K562 (cell line): ENCODE results near the gene DHX29. TPM values are rescaled to one million over a fixed set of nuclear protein-coding genes. Genes with fewer than 3 reads are reported as not detected.

Experiments used
- ATAC-seq: fragments of 200-7000 bp; cut with Tn5 transposase; 3 replicates; pipeline ENCODE4 v1.9.1; 2020; ENCODE audit warnings: moderate library complexity
- BruUV-seq: library from RNA; stranded (reverse); fragments of 400-500 nt; replicated peaks from 2 replicates; lab custom pipeline; 2021; lab: Mats Ljungman, UMichigan
- CTCF ChIA-PET: fragments of 300-600 bp; formaldehyde crosslinking; extraction: SDS; loops from one replicate; lab custom pipeline; 2021; ENCODE audit warnings: low intra/inter-chr PET ratio; lab: Yijun Ruan, JAX
- POLR2A ChIA-PET: fragments of 300-600, 350-650 bp; sonication (Branson Sonifier 250); formaldehyde crosslinking; extraction: SDS; loops from one replicate; lab custom pipeline; 2021; ENCODE audit warnings: antibody characterized with exemption, inconsistent platforms; lab: Yijun Ruan, JAX
- DNase-seq, 4 experiments: peaks; one replicate each; pipeline versions ENCODE4 v3.0.0 to v3.0.0-alpha.2; 2011 to 2018; ENCODE audit warnings: low spot score in 3 of 4, mixed read lengths in 3 of 4; ENCODE audit errors: extremely low read depth in 1 of 4
- FAIRE-seq: peaks from 2 replicates; lab custom pipeline; 2011; peaks lifted over from hg19 to GRCh38; lab: Jason Lieb, UNC
- H2AFZ ChIP-seq: 2 replicates; pipeline ENCODE4 v1.6.0; 2011; ENCODE audit warnings: low read depth, low read length, control low read depth, inconsistent platforms
- H3K27ac ChIP-seq: fragments of 200-600 bp; 3 replicates; pipeline ENCODE4 v1.8.0; 2011; ENCODE audit warnings: low read depth, mild to moderate bottlenecking, control low read depth, inconsistent platforms, low read length, moderate library complexity, mixed read lengths; ENCODE audit errors: extremely low read depth
- H3K27me3 ChIP-seq, 2 experiments: fragments of 300-600 bp in 1 of 2; 2 replicates in 1 of 2; 3 replicates in 1 of 2; pipeline versions ENCODE4 v1.6.0 to v1.8.0; 2011; ENCODE audit warnings: inconsistent platforms in 2 of 2, low read length in 2 of 2, mild to moderate bottlenecking in 1 of 2, mixed read lengths in 1 of 2, moderate library complexity in 1 of 2; ENCODE audit not compliant: control insufficient read depth in 2 of 2, insufficient read depth in 2 of 2
- H3K36me3 ChIP-seq: fragments of 300-600 bp; 3 replicates; pipeline ENCODE4 v1.8.0; 2011; ENCODE audit warnings: mild to moderate bottlenecking, low read length, inconsistent platforms; ENCODE audit not compliant: control insufficient read depth, insufficient read depth
- H3K4me1 ChIP-seq, 2 experiments: fragments of 200-600 bp in 1 of 2; replicated peaks in 1 of 2; 2 replicates in 1 of 2; 3 replicates in 1 of 2; pipeline versions ENCODE4 v1.5.1 to v1.8.0; 2011; ENCODE audit warnings: inconsistent platforms in 2 of 2, low read length in 2 of 2, mild to moderate bottlenecking in 1 of 2, mixed read lengths in 1 of 2, moderate library complexity in 1 of 2; ENCODE audit not compliant: control insufficient read depth in 2 of 2, insufficient read depth in 2 of 2
- H3K4me2 ChIP-seq: 2 replicates; pipeline ENCODE4 v1.6.1; 2011; ENCODE audit warnings: low read length, control low read depth, inconsistent platforms, mixed read lengths; ENCODE audit not compliant: insufficient read depth
- H3K4me3 ChIP-seq: fragments of 200-600 bp; sonication (generic), shearing (Covaris generic); 2 replicates; pipeline ENCODE4 v1.5.1; 2016; ENCODE audit warnings: control low read depth, inconsistent platforms
- H3K79me2 ChIP-seq: fragments of 200-600 bp; 3 replicates; pipeline ENCODE4 v1.8.0; 2011; ENCODE audit warnings: low read length, inconsistent platforms; ENCODE audit not compliant: control insufficient read depth, insufficient read depth
- H3K9ac ChIP-seq, 2 experiments: 2 replicates each; pipeline versions ENCODE4 v1.6.0 to v1.6.1; 2011; ENCODE audit warnings: low read depth in 2 of 2, low read length in 2 of 2, control low read depth in 1 of 2, inconsistent platforms in 1 of 2, mild to moderate bottlenecking in 1 of 2, mixed read lengths in 1 of 2; ENCODE audit not compliant: insufficient read depth in 1 of 2
- H3K9me1 ChIP-seq: one replicate; pipeline ENCODE4 v1.6.0; 2011; ENCODE audit warnings: inconsistent platforms, mild to moderate bottlenecking, low read length, moderate library complexity; ENCODE audit not compliant: control insufficient read depth, insufficient read depth
- H3K9me3 ChIP-seq: replicated peaks from 2 replicates; pipeline ENCODE4 v1.5.1; 2011; ENCODE audit warnings: low read depth, low read length, inconsistent platforms; ENCODE audit not compliant: control insufficient read depth, insufficient read depth
- H4K20me1 ChIP-seq: replicated peaks from 2 replicates; pipeline ENCODE4 v1.6.1; 2011; ENCODE audit warnings: low read length, inconsistent platforms, mixed read lengths; ENCODE audit not compliant: control insufficient read depth, insufficient read depth
- ATF6 ChIP-seq: sonication (generic); formaldehyde crosslinking; IDR thresholded peaks from 2 replicates; pipeline ENCODE4 v1.4.0; 2020; ENCODE audit warnings: mild to moderate bottlenecking, missing genetic modification reagents
- CSDE1 ChIP-seq, 2 experiments: fragments of 450-650 bp; IDR thresholded peaks; 2 replicates each; pipeline ENCODE4 v1.6.1; 2016; ENCODE audit warnings: mild to moderate bottlenecking in 1 of 2
- FOS ChIP-seq: IDR thresholded peaks from 3 replicates; pipeline ENCODE4 v1.6.1; 2011; ENCODE audit not compliant: insufficient read length; ENCODE audit errors: extremely low read depth
- FOXA1 ChIP-seq: fragments of 450-650 bp; IDR thresholded peaks from 2 replicates; pipeline ENCODE4 v1.6.1; 2016; ENCODE audit warnings: mild to moderate bottlenecking, borderline replicate concordance
- NFXL1 ChIP-seq: fragments of 450-650 bp; formaldehyde crosslinking; IDR thresholded peaks from 2 replicates; pipeline ENCODE4 v1.4.0; 2021; ENCODE audit warnings: mild to moderate bottlenecking
- PHTF2 ChIP-seq: fragments of 250-450 bp; sonication (Bioruptor Pico); IDR thresholded peaks from 2 replicates; pipeline ENCODE4 v1.5.0; 2021; ENCODE audit warnings: mild to moderate bottlenecking
- POLR3A ChIP-seq: IDR thresholded peaks from 2 replicates; pipeline ENCODE4 v1.6.1; 2011; ENCODE audit warnings: borderline replicate concordance, mild to moderate bottlenecking, moderate library complexity; ENCODE audit not compliant: insufficient read length, insufficient read depth; ENCODE audit errors: extremely low read depth
- RAD51 ChIP-seq: fragments of 450-650 bp; IDR thresholded peaks from 2 replicates; pipeline ENCODE4 v1.7.1; 2016; ENCODE audit warnings: low read depth, mild to moderate bottlenecking, borderline replicate concordance
- SAFB2 ChIP-seq: fragments of 200-400 bp; formaldehyde crosslinking; IDR thresholded peaks from 2 replicates; pipeline ENCODE4 v1.6.1; 2018; ENCODE audit warnings: borderline replicate concordance, low read length, low read depth, moderate library complexity; ENCODE audit not compliant: severe bottlenecking
- ZNF592 ChIP-seq: fragments of 450-650 bp; IDR thresholded peaks from 2 replicates; pipeline ENCODE4 v1.6.1; 2017; ENCODE audit warnings: antibody characterized with exemption, mild to moderate bottlenecking
- in situ Hi-C: fragments of 300-500 bp; cut with MboI; formaldehyde crosslinking; loops from 4 replicates; pipeline ENCODE4 v1.15.0; 2018; ENCODE audit warnings: inconsistent platforms, mixed read lengths
- intact Hi-C: fragments of 100-400 bp; cut with micrococcal nuclease; formaldehyde crosslinking; loops from 2 replicates; pipeline ENCODE4 v1.14.2; 2022
- polyA plus RNA-seq, 8 experiments: library from polyadenylated mRNA; depleted of rRNA in 4 of 8; stranded (reverse) in 5 of 8; unstranded in 3 of 8; fragments of >200 nt; fragmentation: Nextera tagmentation in 2 of 8; fragmentation: Illumina TruSeq in 1 of 8; extraction: Ambion mirVana in 2 of 8; extraction: Trizol in 1 of 8; gene quantifications; 2 replicates each; pipeline versions ENCODE4 v1.2.1 to v1.2.3, GENCODE V29; 2011 to 2014; ENCODE audit warnings: inconsistent platforms in 1 of 8, missing spikeins in 1 of 8
- total RNA-seq, 7 experiments: library from RNA; depleted of rRNA in 6 of 7; stranded (reverse); fragments of >200 nt in 6 of 7; fragmentation: Illumina TruSeq in 2 of 7; extraction: Trizol in 2 of 7; gene quantifications; 2 replicates each; pipeline versions ENCODE4 v1.2.1 to v1.2.3, GENCODE V29; 2011 to 2021; ENCODE audit warnings: low replicate concordance in 1 of 7

DHX29 gene
- total and polyA plus RNA-seq, 9 of the 15 experiments (the other 6 are each of a cell fraction or from before 2014, with no cell fraction given) = 7.5 to 42.1 (median 25.0) TPM

GRCh38 chr5:55225346-55225745 lies 82.1 kb downstream of the DHX29 start:
- DNase-seq (no peak), ATAC-seq (no peak), FAIRE-seq (no peak)
- in situ Hi-C loops (no loop called here), intact Hi-C loops (loop anchor here (5.0 kb wide), 2 partner anchors 53 to 82 kb away; partner anchors contain the start of genes CDC20B, DHX29 and MTREX)
- TF ChIP-seq NFXL1 (no peak), FOXA1 (no peak), CSDE1 (IDR thresholded peaks at IDR 0.05) (no peak), PHTF2 (no peak), ATF6 (CRISPR knock-in tag) (no peak), POLR3A (no peak), SAFB2 (no peak), ZNF592 (no peak), FOS (no peak), RAD51 (no peak)
- no peak overlapping the region for H3K27ac ChIP-seq
- peaks cover 3% of the 10 kb centered on the region for H3K9me1 ChIP-seq
- ChIA-PET POLR2A (no interaction called here), CTCF (no interaction called here)
- H4K20me1 ChIP-seq = no peaks in the 10 kb centered on the region
- no peaks in the 10 kb centered on the region for H3K9me3 ChIP-seq
- peaks cover 6 to 30% of the 10 kb centered on the region in 2 experiments; a peak in 3 of 5 replicates for H3K4me1 ChIP-seq
- H3K4me3 ChIP-seq = no peak overlapping the region
- H2AFZ ChIP-seq = no peak overlapping the region
- peaks cover 2 to 12% of the 10 kb centered on the region in 2 experiments; a peak in 4 of 5 replicates for H3K27me3 ChIP-seq
- H3K9ac ChIP-seq = no peak overlapping the region
- no peak overlapping the region for H3K4me2 ChIP-seq
- BruUV-seq = no TSS peak
- no peaks in the 10 kb centered on the region for H3K79me2 ChIP-seq
- H3K36me3 ChIP-seq = no peaks in the 10 kb centered on the region
